Skeletal muscle cell (primary cell): Measurements from ENCODE around the gene CNDP1.
A peak's percentile ranks its signal among the peaks of the same experiment; 100 is the strongest.
"Not testable (repeated sequence)": the region's sequence is repeated elsewhere in the genome, so short reads cannot be mapped to it uniquely, and the experiment has no call there.

ENCODE experiments used
- DNase-seq: peaks from one replicate; pipeline ENCODE4 v3.0.0-alpha.2; 2010; ENCODE audit warnings: low read depth
- H3K4me3 ChIP-seq: 2 replicates; pipeline ENCODE4 v1.5.1; 2011; ENCODE audit warnings: low read depth, mild to moderate bottlenecking, control low read depth, low read length, moderate library complexity

CNDP1 gene, protein sequence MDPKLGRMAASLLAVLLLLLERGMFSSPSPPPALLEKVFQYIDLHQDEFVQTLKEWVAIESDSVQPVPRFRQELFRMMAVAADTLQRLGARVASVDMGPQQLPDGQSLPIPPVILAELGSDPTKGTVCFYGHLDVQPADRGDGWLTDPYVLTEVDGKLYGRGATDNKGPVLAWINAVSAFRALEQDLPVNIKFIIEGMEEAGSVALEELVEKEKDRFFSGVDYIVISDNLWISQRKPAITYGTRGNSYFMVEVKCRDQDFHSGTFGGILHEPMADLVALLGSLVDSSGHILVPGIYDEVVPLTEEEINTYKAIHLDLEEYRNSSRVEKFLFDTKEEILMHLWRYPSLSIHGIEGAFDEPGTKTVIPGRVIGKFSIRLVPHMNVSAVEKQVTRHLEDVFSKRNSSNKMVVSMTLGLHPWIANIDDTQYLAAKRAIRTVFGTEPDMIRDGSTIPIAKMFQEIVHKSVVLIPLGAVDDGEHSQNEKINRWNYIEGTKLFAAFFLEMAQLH

GRCh38 chr18:74534150-74534969, at the start of gene CNDP1:
TSS of gene CNDP1 (plus strand) at chr18:74534500. CDS start at chr18:74534668, 168 bp downstream.
- no peak within 1 kb of the TSS for H3K4me3 ChIP-seq
- DNase-seq = no peak

DNA sequence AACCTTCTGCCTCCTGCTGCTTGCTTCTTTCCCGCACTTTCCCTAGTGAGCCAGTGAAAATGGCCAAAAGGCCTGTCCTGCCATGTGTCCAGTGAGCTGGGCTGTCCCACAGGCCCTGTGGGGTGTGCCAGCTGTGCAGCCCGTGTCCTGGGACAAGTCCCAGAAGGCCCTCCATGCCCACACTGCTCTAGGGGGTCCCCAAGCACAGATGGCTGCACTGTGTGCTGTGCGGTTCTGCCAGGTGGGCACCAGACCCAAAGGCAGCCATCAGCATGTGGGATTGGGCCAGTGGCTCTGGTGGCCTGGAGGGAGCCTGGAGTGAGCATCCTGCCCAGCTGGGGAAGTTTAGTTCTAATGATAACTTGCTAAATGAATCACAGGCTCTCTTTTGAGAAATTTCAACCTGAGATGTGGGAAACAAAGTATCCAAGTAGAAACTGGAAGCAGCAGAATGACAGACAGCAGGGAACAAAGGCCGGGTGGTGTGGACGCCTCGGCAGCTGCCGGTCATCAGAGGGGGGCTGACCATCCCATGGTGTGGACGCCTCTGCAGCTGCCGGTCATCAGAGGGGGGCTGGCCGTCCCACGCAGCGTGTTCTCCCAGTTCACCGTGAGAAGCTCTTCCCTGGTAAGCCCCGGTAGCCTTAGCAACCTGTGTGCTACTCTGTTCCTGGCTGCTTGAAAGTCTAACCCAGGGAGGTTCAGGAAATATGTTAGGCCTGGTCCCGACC, 48.0 kb upstream of the CNDP1 start:
- no peak overlapping the region for H3K4me3 ChIP-seq
- DNase-seq = no peak

- H3K4me3 ChIP-seq = no peak overlapping the region
- no peak for DNase-seq
Observed at GRCh38 chr18:74488354-74488753, 45.9 kb upstream of the CNDP1 start.

GRCh38 chr18:74488864-74489263, 45.4 kb upstream of the CNDP1 start:
- DNase-seq = no peak
- no peak overlapping the region for H3K4me3 ChIP-seq

DNA sequence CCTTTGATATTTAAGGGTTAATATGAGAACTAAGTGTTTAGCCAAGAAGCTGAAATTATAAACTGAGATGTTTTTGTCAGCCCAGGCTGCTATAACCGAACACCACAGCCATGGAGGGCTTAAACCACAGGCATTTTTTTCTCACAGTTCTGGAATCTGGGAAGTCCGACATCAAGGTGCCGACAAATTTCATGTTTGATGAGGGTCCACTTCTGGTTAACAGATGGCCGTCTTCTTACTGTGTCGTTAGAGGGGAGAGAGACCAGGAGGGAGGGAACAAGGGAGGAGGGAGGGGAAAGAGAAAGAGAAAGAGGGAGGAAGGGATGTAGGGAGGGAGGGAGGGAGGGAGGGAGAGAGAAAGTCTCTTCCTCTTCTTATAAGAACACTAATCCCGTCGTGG, 44.6 kb upstream of the CNDP1 start:
- peak; percentile 53 for DNase-seq

DNA sequence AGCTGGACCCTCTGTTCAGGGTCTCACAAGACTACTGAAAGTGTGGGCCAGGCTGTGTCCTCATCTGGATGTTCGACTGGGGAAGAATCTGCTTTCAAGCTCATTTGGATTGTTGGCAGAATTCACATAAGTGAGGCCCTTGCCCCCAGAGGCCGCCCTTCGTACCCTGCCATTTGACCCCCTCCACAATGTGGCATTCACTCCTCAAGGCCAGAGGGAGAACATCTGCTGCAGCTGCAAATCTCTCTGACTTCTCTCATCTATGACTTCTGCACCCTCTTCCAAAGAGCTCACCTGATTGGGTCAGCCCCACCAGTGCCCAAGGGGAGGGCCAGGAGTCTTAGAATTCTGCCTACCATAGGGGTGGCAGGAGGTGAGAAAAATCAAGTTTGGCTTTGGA, 42.0 kb upstream of the CNDP1 start:
- DNase-seq = no peak
- H3K4me3 ChIP-seq = no peak overlapping the region

More for the DNA sequence above, 44.6 kb upstream of the CNDP1 start:
- peak overlapping the region; percentile 28 for H3K4me3 ChIP-seq

DNA sequence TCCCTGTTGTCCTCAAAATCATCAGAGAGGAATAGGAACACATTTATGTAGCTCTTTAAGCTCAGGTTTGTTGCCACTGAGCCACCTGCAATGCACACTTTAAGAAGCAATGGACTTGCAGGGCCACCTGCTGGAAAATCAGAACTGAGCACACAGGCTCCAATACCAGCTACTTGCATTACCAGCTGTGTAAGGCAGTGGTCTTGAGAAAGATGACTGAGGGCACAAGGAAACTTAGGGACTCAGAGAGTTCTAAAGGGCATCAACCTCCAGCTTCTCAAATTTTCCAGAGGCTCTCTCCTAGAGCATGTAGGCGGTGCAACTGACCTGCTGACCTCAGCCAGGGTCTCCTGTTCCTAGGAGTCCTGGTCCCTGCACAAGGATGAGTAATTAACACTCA, 40.6 kb upstream of the CNDP1 start:
- peak; percentile 31 for DNase-seq
- H3K4me3 ChIP-seq = no peak overlapping the region

DNA sequence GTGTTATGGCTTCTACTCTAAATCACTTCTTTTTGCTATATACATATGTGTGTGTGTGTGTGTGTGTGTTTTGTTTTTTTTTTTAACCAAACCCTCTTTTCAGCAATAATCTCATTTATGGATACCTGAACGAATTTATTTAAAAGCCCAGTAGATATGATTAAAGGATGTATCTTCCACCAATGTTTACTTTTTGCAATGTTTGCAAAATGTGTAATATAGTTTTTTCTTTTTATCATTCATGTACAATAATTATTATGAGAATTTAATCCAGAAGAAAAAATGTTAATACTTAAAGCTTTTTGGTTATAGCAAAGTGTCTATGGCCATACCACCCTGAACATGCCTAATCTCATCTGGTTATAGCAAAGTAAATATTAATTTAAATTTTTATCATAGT, 39.8 kb upstream of the CNDP1 start:
- DNase-seq = no peak

DNA sequence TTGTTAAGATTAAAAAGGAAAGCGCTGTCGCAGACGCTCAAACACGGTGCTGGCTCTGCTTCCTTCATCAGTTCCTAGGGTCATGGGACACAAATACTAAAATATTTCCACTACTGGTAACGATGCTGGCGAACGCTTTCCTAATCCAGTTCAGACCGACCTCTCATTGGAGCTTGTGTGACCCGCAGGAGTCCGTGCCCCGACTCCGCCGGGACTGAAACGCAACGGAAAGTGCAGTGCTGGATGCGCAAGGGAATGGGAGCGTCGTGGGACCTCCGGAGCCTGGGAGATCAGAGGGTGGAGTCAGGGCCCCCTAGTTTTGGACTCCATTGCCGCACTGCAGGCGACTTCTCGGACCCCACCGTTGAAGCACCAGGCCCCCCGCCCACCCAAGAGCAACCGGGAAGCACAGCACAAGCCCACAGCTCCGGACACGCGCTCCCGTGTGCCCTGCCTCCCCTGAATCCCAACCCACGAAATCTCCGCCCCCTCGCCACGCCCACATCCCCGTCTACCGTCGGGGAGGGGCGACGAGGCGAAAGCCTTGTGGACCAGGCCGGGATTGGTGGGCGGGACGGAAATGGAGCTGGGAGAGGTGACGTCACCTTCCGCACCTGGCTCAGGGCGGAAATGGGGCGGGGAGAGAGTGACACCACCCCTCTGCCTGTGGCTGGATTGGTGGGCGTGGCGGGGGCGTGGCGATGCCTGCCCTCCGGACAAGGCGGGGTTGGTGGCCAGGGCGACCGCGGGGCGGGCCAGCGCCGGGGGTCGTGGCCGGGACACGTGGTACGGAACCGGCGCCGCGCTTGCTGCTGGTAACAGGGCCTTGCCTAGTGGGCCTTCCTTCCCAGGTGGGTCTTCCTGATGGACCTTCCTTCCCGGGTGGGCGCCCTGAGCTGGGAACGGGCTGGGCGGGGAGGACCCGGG, 38.5 kb upstream of the CNDP1 start, which contains the start of gene CNDP2:
Gene CNDP2, plus strand, starts transcription at position 783 of the 927 bp plus-strand sequence. CDS start 3,611 bp downstream, outside the sequence.
- DNase-seq = peak; percentile 94
- peak within 1 kb of the TSS; percentile 80 for H3K4me3 ChIP-seq

More for the DNA sequence above, 39.8 kb upstream of the CNDP1 start:
- no peak overlapping the region for H3K4me3 ChIP-seq

DNA sequence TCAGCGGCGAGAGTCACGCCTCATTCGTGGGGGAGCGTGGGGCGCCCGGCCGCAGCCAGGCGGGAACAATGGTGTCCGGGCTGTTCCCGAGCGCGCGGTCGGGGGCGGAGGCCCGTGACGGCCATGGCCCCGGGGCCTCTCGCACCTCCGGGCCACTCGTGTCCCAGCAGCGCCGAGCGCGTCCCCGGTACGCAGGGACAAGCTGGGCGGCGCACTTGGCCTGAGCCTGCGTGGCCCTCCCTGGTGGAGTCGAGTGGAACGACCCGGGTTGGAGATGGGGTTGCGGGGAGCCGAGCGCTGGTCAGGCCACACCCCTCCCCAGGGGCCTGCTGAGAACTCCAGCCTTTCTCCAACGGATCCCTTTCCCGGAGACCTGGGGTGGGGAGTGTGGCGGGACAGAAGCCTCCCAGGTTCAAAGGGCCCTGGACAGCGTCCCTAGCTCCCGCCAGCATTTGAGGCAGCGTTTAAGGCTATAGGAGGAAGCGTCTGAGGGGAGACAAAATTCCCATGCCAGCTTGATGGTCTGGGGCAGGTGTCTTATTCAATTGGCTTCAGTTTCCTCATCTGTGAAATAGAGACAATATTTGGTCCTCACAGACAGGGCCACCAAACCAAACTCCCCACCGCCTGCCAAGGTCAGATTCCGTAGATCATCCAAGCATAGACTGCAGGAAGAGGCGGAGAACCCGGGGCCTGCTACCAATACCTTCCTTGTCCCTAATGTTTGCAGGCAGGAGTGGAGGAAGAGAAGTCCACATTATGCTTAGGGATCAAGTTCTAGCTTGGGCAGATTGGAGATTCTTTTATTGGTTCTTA, 37.6 kb upstream of the CNDP1 start:
- no peak for DNase-seq
- H3K4me3 ChIP-seq = peak overlapping the region; percentile 80

DNA sequence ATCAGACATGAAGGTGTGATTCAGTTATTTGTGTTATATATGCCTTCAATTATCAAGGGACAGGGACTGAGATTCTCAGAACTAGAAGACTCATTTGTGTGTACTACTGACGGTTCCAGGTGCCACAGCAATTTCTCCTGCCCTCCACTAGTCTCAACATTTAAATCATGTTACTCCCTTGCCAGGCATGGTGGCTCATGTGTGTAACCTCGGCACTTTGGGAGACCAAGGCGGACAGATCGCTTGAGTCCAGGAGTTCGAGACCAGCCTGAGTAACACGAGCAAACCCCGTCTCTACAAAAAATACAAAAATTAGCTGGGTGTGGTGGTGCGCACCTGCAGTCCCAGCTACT, 37.0 kb upstream of the CNDP1 start:
- peak overlapping the region; percentile 80 for H3K4me3 ChIP-seq
- DNase-seq = no peak

GRCh38 chr18:74497778-74498177, 36.5 kb upstream of the CNDP1 start:
- no peak for DNase-seq

GRCh38 chr18:74498712-74499627, 35.3 kb upstream of the CNDP1 start:
- no peak for DNase-seq
- peak overlapping the region; percentile 4 for H3K4me3 ChIP-seq

More at GRCh38 chr18:74497778-74498177, 36.5 kb upstream of the CNDP1 start:
- no peak overlapping the region for H3K4me3 ChIP-seq

GRCh38 chr18:74499633-74500032, 34.7 kb upstream of the CNDP1 start:
- H3K4me3 ChIP-seq = peak overlapping the region; percentile 4
- no peak for DNase-seq

DNA sequence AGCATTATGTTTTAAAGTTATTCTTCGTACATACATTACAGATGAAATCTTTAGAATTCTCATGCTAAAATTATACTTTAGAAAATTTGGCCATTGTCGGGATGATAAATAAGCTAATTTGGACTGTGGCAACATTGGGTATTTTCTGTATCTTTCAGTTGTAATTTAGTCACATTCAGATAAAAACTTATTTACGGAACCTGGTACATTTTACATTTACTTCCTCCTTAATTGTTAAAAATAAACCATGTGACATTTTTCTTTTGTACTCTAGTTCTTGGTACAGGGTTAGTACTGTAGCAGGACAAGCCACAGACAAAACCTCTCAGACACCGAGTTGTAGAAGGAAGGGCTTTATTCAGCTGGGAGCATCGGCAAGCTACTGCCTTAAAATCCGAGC, 33.9 kb upstream of the CNDP1 start:
- no peak overlapping the region for H3K4me3 ChIP-seq
- DNase-seq = no peak

GRCh38 chr18:74500774-74501173, 33.5 kb upstream of the CNDP1 start:
- not testable (repeated sequence) for H3K4me3 ChIP-seq, DNase-seq

DNA sequence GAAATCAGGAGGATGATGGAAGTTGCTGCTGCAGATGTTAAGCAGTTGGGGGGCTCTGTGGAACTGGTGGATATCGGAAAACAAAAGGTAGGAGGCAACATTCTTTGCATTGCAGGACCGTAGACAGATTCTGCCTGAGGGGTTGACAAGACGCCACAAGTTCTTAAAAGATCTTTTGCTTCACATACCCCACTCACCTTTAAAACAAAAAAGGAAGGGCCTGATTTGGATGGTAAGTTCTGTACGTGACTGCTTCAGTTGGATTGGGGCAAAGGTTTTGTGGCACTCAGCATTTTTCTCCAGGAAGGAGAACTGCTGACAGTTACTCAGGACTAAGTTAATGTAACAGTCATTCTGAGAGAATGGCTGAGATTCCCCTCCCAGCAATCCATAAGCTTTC, 32.9 kb upstream of the CNDP1 start:
- H3K4me3 ChIP-seq = no peak overlapping the region
- DNase-seq = no peak
